Measurements from ENCODE around the gene ABTB1. TPM values are rescaled to one million over a fixed set of nuclear protein-coding genes. Genes with fewer than 3 reads are reported as not detected.

The ABTB1 gene
- total RNA-seq, 1 donor from 2014 or later, result 47.5 TPM

DNA sequence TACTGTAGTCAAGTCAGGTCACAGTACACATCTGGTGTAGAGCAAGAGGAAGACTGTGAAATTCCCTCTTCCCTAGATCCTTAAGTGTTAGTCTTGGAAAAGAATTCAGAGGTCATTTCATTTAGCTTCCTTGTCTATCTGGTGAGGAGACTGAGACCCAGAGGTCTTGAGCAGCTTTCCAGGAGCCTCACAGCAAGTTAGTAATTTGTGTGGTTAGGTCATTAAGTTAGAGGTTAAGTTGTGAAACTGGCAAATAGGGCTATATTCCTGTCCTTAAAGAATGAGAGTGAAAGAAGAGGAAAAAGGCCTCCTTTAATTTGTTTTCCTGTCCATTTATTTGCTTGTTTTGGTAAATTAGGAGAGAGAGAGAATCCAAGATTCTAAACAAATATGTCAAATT is 34.8 kb upstream of the ABTB1 start:
- intact Hi-C loops (cut with DNase I), result no loop called here

DNA sequence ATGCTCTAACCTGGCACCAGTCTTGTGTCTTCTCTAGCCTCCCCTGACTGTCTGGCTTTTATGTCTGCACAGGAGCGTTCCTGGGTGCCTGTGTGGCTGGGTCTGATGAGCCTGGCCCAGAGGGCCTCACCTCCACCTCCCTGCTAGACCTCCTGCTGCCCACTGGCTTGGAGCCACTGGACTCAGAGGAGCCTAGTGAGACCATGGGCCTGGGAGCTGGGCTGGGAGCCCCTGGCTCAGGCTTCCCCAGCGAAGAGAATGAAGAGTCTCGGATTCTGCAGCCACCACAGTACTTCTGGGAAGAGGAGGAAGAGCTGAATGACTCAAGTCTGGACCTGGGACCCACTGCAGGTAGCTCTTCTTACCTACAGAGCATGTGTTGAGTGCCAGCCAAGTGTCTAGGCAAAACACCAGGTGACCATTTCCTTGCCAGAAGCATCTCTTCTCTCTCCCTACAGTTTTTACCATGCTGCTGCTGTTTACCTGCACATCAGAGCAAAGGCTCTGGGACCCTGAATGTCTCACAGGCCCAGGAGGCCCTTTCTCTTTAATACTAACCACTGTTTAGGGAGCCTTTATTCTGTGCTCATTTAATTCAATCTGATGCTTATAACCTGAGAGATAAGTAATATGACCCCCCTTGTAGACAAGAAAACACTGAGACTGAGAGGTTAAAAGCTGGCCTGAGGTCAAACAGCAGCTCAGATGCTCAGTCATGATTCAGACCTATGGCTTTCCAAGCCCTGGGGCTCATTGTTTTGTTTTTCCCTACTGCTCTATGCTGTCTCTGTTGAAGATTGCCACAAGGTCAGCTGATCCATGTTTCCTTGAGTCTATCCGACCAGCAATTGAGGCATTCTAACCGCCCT is 33.3 kb upstream of the ABTB1 start:
- Histone ChIP-seq H3K4me3 (no peak overlapping the region), H3K27me3 (no peaks in the 10 kb centered on the region), H3K27ac (no peak overlapping the region), H3K36me3 (no peaks in the 10 kb centered on the region), H3K4me1 (no peaks in the 10 kb centered on the region), H3K9me3 (no peaks in the 10 kb centered on the region)
- ATAC-seq, result no peak
- TF ChIP-seq, protein P1, sequence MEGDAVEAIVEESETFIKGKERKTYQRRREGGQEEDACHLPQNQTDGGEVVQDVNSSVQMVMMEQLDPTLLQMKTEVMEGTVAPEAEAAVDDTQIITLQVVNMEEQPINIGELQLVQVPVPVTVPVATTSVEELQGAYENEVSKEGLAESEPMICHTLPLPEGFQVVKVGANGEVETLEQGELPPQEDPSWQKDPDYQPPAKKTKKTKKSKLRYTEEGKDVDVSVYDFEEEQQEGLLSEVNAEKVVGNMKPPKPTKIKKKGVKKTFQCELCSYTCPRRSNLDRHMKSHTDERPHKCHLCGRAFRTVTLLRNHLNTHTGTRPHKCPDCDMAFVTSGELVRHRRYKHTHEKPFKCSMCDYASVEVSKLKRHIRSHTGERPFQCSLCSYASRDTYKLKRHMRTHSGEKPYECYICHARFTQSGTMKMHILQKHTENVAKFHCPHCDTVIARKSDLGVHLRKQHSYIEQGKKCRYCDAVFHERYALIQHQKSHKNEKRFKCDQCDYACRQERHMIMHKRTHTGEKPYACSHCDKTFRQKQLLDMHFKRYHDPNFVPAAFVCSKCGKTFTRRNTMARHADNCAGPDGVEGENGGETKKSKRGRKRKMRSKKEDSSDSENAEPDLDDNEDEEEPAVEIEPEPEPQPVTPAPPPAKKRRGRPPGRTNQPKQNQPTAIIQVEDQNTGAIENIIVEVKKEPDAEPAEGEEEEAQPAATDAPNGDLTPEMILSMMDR (IDR thresholded peaks at IDR 0.05), result no peak
- intact Hi-C loops (cut with DNase I), result no loop called here
- DNase-seq, result no peak

More for the DNA sequence above, 34.8 kb upstream of the ABTB1 start:
- H3K4me1 ChIP-seq, result no peaks in the 10 kb centered on the region
- no peak overlapping the region for H3K27ac ChIP-seq
- no peak overlapping the region for H3K4me3 ChIP-seq
- TF ChIP-seq, protein P1 (IDR thresholded peaks at IDR 0.05), result no peak
- H3K36me3 ChIP-seq, result no peaks in the 10 kb centered on the region
- ATAC-seq, result no peak
- no peaks in the 10 kb centered on the region for H3K9me3 ChIP-seq
- no peaks in the 10 kb centered on the region for H3K27me3 ChIP-seq
- DNase-seq, result no peak

DNA sequence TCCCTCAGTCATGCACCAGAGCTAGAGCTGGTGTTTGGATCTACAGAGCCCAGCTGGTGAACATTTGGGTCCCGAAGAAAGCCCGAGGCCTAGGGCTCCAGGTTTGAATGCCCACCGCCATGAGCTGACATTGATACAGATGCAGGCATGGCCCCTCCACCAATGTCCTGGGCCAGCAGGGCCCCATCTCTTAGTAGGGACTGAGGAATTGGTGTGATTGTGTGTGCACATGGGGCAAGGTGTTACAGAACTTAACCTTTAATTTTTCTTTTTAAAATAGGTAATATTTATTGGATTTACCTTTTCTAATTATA is 32.8 kb upstream of the ABTB1 start:
- H3K4me3 ChIP-seq, result no peak overlapping the region
- H3K36me3 ChIP-seq, result no peaks in the 10 kb centered on the region
- TF ChIP-seq, protein P1 (IDR thresholded peaks at IDR 0.05), result no peak
- ATAC-seq, result no peak
- no peaks in the 10 kb centered on the region for H3K9me3 ChIP-seq
- intact Hi-C loops (cut with DNase I), result no loop called here
- DNase-seq, result no peak
- no peaks in the 10 kb centered on the region for H3K4me1 ChIP-seq
- no peak overlapping the region for H3K27ac ChIP-seq
- no peaks in the 10 kb centered on the region for H3K27me3 ChIP-seq

DNA sequence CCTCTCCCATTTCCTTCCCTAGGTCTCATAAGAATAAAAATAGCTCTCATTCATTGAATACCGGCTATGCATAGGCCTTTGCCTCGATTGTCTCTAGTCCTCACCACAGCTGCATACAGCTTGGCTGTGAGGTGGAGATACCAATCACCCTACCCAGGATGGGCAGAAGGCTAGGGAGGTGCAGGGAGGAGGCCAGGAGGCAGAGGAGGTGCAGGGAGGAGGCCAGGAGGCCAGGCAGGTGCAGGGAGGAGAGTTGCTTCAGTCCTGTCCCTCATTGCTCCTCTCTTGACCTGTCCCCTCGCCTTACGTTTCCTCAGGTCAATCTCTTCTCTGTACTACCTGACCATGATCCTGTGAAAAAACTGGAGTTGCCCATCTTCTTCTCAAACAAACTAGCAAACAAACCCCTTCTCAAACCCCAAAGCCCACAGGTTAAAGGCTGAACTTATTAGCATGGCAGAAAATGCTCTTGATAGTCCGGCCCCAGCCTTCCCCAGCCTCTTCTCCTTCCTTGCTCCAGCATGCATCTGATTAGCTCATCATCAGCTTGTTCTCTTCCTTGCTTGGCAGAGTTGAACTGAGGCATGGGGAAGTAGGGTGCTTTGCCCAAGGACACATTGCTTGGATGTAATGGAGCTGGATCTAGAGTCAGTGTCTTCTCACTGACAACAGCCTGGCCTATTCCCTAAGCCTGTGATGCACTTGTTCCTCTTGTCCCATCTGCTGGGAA is 27.9 kb upstream of the ABTB1 start:
- TF ChIP-seq, protein P1 (IDR thresholded peaks at IDR 0.05), result no peak
- DNase-seq, result no peak
- Histone ChIP-seq H3K36me3 (no peaks in the 10 kb centered on the region), H3K27me3 (no peaks in the 10 kb centered on the region), H3K9me3 (no peaks in the 10 kb centered on the region), H3K4me3 (no peak overlapping the region), H3K27ac (no peak overlapping the region), H3K4me1 (no peaks in the 10 kb centered on the region)
- ATAC-seq, result no peak
- intact Hi-C loops (cut with DNase I), result no loop called here

DNA sequence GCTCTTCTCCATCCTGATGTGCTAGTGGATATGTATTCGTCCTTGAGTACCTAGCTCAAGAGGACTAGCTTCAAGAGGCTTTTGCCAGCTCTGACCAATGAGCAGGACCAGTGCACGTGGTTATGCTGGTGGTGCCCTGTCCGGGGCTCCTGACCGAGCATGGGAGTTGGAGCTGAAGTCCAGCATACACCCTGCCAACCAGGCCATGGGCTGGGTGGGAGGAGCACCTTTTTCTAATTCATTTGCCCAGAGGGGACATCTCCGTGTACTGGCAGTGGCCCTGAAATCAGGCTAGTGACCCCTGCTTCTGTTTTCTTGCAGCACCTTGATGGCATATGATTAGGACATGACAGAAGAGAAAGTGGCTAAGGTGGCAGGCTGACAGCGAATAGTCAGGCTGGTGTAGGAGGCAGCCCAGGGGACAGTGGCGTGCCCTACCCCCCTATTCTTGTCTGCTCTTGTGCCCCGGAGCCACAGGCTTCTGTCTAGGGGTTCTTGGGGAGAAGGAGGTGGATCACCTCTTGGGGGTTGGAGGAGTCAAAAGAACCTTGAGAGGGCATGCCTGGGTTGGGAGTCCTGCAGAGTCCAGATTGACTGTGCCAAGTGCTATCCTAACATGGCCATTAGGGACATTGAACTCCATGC is 27.3 kb upstream of the ABTB1 start:
- Histone ChIP-seq H3K4me1 (no peaks in the 10 kb centered on the region), H3K4me3 (no peak overlapping the region), H3K27ac (no peak overlapping the region), H3K9me3 (no peaks in the 10 kb centered on the region), H3K36me3 (no peaks in the 10 kb centered on the region), H3K27me3 (no peaks in the 10 kb centered on the region)
- TF ChIP-seq, protein P1 (IDR thresholded peaks at IDR 0.05), result no peak
- intact Hi-C loops (cut with DNase I), result no loop called here
- ATAC-seq, result no peak
- DNase-seq, result no peak

All from upper lobe of right lung (tissue), 1 donor.